SIG-M5 treated with dmso at 0.1 percent for 504 hours (cell line): ENCODE results near the gene SERINC5.
"Not testable (repeated sequence)": the region's sequence is repeated elsewhere in the genome, so short reads cannot be mapped to it uniquely, and the experiment has no call there.

Experiments used
- DNase-seq: peaks from one replicate; lab custom pipeline; 2025; ENCODE audit not compliant: unreplicated experiment; lab: John Stamatoyannopoulos, UW

The SERINC5 gene

GRCh38 chr5:80255811-80256712, at the start of gene SERINC5:
Gene SERINC5, minus strand, starts transcription at chr5:80256048. Its CDS starts 126 bp downstream, at chr5:80255922.
- peak; percentile 78 for DNase-seq

GRCh38 chr5:80302636-80303035, 46.8 kb upstream of the SERINC5 start:
- DNase-seq = no peak

GRCh38 chr5:80301342-80301741, 45.5 kb upstream of the SERINC5 start:
- DNase-seq = not testable (repeated sequence)

- not testable (repeated sequence) for DNase-seq
These were observed 44.9 kb upstream of the SERINC5 start for GRCh38 chr5:80300796-80301195.

- DNase-seq = no peak
These were observed 44.3 kb upstream of the SERINC5 start for GRCh38 chr5:80300125-80300524.

- DNase-seq = no peak
These were observed 43.8 kb upstream of the SERINC5 start for GRCh38 chr5:80299601-80300000.

- DNase-seq = no peak
These were observed 40.3 kb upstream of the SERINC5 start for GRCh38 chr5:80296121-80296520.

GRCh38 chr5:80291761-80292160, 35.9 kb upstream of the SERINC5 start:
- DNase-seq = no peak

- no peak for DNase-seq
These were observed 33.5 kb upstream of the SERINC5 start for GRCh38 chr5:80289320-80289719.

GRCh38 chr5:80288177-80288576, 32.3 kb upstream of the SERINC5 start:
- DNase-seq = no peak

- no peak for DNase-seq
These were observed 28.9 kb upstream of the SERINC5 start for GRCh38 chr5:80284720-80285119.

GRCh38 chr5:80283360-80283759, 27.5 kb upstream of the SERINC5 start:
- DNase-seq = no peak

GRCh38 chr5:80282054-80282453, 26.2 kb upstream of the SERINC5 start:
- DNase-seq = no peak

- DNase-seq = no peak
These were observed 21.3 kb upstream of the SERINC5 start for GRCh38 chr5:80277191-80277590.

- no peak for DNase-seq
These were observed 20.3 kb upstream of the SERINC5 start for GRCh38 chr5:80276186-80276585.

- DNase-seq = peak; percentile 22
These were observed 19.5 kb upstream of the SERINC5 start for GRCh38 chr5:80275347-80275746.

GRCh38 chr5:80270543-80270942, 14.7 kb upstream of the SERINC5 start:
- not testable (repeated sequence) for DNase-seq

- no peak for DNase-seq
These were observed 14.2 kb upstream of the SERINC5 start for GRCh38 chr5:80269991-80270438.

- no peak for DNase-seq
These were observed 13.1 kb upstream of the SERINC5 start for GRCh38 chr5:80268916-80269315.

- DNase-seq = no peak
These were observed 10.7 kb upstream of the SERINC5 start for GRCh38 chr5:80266566-80266965.

- DNase-seq = no peak
These were observed 4.6 kb upstream of the SERINC5 start for GRCh38 chr5:80260461-80260860.

GRCh38 chr5:80259511-80260203, 3.8 kb upstream of the SERINC5 start:
- no peak for DNase-seq
